NCI-H69 (cell line): ENCODE data around the gene TRIM56.
"Not testable (repeated sequence)": the region's sequence is repeated elsewhere in the genome, so short reads cannot be mapped to it uniquely, and the experiment has no call there.

Source experiments
- DNase-seq: peaks from one replicate; lab custom pipeline; 2025; lab: John Stamatoyannopoulos, UW

TRIM56 gene

DNA sequence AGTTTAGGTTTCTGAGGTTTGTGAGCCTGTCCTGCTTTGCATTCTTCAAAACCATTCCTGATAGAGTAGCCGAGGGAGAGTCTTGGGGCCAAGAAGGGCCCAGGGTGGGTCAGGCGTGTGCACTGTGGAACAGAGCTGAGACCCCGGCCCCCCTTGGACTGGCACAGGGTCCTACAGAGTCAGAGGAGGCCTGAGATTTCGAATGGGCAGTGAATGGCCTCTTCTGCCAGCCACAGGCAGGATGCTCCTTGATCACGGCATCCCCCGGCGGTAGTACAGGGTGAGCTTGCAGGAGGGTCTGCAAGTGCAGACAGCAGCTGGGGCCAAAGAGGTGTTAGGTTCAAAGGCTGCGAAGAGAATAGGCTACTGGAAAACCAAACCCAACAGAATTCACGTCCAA, 4.6 kb downstream of the TRIM56 start:
- DNase-seq, result no peak

DNA sequence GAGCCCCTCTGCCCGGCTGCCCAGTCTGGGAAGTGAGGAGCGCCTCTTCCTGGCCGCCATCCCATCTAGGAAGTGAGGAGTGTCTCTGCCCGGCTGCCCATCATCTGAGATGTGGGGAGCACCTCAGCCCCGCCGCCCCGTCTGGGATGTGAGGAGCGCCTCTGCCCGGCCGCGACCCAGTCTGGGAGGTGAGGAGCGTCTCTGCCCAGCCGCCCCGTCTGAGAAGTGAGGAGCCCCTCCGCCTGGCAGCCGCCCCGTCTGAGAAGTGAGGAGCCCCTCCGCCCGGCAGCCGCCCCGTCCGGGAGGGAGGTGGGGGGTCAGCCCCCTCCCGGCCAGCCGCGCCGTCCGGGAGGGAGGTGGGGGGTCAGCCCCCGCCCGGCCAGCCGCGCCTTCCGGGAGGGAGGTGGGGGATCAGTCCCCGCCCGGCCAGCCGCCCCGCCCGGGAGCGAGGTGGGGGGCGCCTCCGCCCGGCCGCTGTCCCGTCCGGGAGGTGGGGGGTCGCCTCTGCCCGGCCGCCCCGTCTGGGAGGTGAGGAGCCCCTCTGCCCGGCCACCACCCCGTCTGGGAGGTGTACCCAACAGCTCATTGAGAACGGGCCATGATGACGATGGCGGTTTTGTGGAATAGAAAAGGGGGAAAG, 7.1 kb downstream of the TRIM56 start:
- not testable (repeated sequence) for DNase-seq

DNA sequence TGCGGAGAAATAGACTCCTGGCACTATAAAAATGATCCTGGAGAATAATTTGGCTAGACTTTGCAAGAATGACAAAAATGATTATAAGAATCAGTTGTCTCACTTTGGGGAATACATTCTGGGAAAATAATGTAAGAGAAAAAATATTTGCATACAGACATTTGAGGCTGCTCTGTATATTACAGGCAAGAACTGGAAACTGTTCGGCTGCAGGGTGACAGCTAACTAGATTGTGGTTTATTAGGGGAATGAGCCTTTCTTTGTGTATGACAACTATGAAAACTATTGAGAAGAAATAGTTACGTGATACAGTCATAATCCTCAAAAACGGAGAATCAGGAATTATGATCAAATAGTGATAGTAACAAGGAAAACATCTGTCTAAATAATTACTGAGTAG, 8.6 kb downstream of the TRIM56 start:
- DNase-seq, result no peak

DNA sequence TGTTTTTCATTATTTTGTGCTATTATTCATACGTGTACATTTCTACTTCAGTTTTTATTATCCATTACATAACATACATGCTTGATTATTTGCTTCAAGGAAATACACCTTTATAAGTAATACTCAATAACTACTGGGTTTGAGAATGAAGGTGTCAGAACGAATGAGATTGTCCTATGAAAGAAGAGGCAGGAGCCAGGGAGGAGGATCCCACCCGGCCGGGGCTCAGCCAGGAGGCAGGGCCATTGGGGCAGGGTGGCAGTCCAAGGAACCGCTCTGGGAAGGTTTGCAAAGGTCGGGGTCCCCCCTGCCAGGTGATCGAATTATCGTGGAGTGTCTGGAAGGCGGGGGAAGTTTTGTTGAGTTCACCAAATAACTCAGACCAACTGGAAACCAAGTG, 9.1 kb downstream of the TRIM56 start:
- DNase-seq, result no peak

DNA sequence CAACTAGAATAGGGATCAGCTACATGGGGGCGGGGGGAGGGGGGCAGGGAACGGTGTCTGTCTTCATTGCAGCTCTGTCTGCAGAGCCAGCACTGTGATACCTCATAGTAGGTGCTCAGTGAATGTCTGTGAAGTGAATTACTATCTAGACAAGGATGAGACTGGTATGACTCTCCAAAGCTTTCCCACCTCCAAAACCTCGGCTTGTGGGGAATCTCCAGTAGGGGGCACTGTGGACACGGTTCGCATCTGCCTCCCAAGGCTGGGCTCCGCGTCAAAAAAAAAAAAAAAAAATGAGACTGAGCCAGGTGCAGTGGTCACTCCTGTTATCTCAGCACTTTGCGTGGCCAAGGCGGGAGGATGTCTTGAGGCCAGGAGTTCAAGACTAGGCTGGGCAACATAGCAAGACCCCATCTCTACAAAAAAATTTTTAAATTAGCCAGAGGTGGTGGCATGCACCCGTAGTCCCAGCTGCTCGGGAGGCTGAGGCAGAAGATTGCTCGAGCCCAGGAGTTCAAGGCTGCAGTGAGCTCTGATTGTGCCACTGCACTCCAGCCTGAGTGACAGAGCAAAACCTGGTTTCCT, 9.6 kb downstream of the TRIM56 start:
- peak; percentile 59 for DNase-seq

DNA sequence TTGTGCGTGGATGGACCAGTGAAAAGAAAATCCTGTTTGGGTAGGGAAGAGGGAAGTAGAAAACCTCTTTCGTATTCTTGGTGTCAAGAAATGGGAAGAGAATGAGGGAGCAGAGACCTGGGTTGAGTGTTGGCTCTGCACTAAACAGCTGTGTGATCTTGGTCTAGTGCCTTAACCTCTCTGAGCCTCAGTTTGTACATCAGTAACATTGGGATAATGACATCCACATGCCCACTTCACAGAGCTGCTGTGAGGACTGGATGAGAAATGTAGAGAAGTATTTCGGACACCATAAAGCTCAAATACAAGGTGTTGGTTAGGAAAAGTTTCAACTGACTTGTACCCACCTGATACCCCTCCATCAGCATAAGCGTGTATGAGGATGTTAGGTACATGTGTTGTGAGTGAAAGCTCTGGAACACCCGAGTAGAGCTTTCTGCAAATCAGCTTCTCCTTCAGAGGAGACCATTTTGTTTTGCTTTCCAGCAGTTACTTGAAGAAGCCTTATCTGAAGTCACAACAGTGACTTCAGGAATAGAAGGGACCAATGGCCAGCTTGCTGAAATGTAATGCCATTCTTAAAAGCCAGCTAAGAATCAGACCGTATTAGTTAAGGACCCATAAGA, 11.2 kb downstream of the TRIM56 start:
- no peak for DNase-seq

DNA sequence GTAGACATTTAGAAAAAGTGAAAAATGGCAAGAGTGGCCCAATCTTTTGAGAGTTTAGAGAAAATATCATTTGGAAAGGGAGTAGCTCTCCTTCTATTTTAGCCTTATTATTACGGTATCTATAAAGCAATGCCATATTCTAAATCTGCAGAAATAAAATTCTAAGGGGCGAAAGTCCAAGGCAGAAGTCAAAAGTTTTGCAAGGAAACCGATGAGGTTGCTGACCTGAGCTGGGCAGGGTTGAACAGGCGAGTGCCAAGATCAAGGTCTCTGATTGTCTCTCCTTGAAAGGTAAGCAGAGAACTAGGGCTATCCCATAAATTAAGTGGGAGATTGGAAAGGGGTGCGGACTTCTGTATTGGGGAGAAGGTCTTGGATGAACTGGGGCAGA, 11.7 kb downstream of the TRIM56 start:
- no peak for DNase-seq

DNA sequence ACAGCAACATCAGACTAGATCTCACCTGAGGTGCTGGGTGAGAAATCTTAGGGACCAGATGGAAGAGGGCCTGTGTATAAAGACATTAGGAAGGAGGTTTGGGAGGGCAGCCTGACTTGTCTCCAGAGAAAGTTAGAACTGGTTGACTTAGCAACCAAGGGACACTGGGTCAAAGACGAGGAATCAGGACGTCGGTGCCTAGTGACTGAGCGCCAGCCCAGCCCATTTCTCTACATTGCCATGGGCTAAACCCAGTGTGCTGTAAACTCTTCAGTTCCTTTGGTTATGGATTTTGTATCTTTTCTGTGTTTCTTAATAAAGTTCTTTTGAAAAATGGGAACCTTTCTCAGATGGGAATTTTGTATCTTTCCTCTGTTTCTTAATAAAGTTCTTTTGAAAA, 12.3 kb downstream of the TRIM56 start:
- DNase-seq, result no peak

DNA sequence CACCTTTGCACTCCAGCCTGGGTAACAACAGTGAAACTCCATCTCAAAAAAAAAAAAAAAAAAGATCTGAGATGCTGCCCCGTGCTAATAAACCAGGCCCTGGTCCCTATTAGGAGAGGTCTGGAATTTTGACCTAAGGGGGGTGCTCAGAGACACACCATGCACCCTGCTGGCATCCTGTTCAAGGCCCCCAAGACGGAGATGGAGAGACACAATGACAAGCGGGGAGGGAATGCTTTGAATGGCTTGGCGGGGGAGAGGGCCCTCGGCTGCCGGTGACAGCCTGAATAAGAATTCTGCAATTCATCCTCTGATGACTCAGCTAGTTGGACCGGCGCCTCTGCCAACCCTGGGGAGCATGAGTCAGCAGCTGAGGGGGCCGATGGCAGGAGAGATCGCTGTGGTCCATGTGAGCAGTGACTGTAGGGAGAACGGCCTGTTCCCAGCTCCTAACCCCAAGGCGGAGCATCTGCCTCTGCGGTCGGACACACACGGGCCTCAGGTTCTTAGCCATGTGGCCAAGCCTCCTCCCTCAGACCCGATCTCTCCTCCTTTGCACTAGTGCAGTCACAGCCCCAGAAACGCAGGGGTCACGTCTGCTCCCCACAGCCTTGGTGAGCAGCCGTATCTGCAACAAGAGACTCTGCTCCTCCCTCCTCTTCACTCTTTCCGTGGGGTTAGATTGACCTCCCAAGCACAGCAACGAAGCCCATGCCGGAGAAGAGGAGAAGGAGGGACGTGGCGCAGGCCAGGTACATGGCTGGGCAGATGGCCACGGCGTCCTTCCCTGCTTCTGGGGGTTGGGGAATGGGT, 14.9 kb downstream of the TRIM56 start:
- peak; percentile 73 for DNase-seq

DNA sequence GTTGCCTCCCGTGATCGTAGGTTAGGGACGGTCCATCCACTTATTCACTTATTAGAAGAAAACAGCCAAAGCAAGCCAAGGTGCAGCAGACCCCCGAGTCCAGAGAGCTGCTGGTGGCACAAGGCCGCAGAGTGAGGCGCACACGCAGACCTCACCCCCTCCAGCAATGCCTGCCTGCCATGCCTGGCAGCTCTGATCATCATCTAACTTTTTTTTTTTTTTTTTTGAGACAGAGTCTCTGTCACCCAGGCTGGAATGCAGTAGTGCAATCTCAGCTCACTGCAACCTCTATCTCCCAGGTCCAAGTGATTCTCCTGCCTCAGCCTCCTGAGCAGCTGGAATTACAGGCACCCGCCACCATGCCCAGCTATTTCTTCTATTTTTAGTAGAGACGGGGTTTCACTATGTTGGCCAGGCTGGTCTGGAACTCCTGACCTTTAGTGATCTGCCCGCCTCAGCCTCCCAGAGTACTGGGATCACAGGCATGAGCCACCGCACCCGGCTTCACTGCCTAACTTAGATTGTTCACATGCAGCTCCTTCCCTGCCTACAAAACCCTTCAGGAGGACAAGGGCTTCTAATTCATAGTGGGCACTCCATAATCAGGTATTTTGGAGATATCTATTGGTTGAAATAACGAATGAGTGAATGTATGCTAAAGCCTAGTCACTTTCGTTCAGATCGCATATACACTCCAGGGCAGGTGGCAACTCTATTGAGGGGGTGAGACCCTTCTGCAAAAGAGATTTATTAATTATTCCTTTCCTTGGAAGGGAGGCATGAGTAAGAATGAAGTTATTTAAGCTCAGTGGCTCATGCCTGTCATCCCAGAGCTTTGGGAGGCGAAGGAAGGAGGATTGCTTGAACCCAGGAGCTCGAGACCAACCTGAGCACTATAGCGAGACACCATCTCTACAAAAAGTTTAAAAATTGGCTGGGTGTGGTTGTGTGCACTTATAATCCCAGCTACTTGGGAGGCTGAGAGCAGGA, 15.9 kb downstream of the TRIM56 start:
- DNase-seq, result no peak

DNA sequence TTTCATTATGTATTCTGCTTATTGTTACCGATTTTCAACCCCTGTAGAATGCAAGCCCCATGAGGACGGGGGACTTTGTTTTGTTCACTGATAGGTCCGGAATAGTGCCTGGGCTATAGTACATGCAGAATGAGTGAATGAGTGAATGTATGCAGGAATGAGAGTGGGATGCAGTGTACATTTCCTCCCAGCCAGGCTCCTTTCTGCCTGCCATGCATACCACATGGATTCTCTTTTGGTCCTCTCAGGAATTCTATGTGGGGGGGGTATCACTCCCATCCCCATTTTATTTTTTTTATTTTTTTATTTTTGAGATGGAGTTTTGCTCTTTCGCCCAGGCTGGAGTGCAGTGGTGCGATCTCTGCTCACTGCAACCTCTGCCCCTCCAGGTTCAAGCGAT, 16.7 kb downstream of the TRIM56 start:
- DNase-seq, result no peak

DNA sequence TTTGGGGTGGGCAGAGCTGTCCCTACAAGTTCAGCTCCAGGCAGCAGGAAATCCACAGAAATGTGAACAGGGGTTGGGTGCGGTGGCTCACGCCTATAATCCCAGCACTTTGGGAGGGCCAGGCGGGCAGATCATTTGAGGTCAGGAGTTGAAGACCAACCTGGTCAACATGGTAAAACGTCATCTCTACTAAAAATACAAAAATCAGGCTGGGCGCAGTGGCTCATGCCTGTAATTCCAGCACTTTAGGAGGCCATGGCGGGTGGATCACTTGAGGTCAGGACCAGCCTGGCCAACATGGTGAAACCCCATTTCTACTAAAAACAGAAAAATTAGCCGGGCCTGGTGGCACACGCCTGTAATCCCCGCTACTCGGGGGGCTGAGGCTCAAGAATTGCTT, 18.4 kb downstream of the TRIM56 start:
- DNase-seq, result not testable (repeated sequence)

DNA sequence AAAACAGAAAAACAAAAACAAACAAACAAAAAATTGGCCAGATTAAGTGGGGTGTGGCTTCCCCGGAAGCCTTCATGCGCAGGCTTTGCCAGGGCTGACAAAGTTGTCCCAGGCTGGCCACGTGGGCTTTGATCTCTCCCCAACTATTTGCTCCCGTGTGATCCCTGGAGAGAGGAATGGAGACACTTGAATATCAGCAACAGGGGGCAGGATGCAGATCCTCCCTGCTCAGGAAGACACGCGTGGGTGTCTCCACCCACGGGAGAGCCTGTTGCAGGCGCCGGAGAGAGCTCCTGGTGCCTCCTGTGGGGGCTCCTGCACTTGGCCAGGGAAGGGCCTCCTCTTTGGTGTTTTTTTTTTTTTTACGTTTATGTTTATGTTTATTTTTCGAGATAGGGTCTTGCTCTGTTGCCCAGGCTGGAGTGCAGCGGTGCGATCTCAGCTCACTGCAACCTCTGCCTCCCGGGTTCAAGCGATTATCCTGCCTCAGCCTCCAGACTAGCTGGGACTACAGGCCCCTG, 19.0 kb downstream of the TRIM56 start:
- DNase-seq, result no peak

DNA sequence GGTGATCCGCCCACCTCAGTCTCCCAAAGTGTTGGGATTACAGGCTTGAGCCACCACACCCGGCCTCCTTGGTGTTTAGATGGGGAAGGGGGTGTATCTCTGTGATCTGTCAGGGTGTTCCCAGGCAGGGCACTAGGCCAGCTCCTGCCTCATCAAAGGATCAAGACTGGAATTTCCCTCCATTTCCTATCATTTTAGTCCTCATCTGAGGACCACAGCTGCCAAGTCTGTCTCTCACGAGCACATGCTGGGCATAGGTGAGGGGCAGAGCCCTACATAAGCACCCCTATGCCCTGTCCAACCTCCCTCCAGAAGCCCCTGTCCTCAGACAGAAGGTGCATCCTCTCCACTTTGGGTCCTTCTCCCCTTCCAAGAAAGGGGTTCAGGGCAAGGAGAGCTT, 19.5 kb downstream of the TRIM56 start:
- no peak for DNase-seq

DNA sequence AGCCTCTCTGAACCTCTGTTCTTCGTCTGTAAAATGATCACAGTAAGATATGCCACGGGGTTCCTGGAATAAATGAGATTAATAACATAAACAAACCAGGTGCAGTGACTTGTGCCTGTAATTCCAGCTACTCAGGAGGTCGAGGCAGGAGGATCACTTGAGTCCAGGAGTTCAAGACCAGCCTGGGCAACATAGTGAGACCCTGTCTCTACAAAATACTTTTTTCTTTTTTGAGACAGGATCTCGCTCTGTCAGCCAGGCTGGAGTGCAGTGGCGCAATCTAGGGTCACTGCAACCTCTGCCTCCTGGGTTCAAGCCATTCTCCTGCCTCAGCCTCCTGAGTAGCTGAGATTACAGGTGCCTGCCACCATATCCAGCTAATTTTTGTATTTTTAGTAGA, 20.0 kb downstream of the TRIM56 start:
- DNase-seq, result not testable (repeated sequence)

DNA sequence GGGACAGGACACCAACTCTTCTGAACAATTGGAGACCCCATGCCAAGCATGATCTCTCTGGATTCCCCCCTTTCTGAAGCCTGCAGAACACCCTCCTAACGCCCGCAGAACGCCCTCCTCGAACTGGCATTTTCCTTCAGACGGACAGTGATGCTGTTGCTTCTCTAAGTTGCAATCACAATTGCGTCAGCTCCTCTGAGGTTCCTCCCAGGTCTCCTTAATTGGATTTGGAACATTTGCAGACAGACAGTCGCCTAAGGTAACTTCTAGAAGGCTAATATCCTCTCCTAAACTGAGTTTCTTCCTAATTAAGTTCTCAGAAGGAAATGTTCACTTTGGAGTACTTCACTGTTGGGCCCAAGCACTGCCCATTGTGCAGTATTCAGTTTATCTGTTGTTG, 21.1 kb downstream of the TRIM56 start:
- DNase-seq, result no peak

DNA sequence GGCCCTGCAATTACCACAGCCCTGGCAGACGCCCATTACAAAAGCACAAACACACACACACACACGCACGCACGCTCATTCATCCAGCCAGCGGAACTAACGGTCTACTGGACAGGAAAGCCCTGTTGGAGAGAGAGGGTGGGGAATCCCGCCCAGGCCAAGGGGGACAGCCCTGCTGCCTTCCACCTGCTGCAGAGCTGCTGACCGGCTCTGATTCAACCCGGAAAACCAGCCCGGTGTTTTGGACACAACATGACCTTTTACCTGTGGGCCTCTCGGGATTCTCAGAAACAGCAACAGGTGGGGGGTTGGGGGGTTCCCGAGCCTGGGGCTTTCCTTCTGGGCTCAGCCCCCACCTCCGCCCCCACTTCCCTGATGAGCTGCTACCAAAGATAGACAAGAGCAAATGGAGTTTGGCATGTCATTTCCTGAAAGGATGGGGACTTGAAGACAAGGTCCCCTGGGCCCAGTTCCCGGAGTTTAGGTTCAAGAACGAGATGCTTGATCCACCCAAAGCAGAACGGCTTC, 23.1 kb downstream of the TRIM56 start:
- DNase-seq, result peak; percentile 41

DNA sequence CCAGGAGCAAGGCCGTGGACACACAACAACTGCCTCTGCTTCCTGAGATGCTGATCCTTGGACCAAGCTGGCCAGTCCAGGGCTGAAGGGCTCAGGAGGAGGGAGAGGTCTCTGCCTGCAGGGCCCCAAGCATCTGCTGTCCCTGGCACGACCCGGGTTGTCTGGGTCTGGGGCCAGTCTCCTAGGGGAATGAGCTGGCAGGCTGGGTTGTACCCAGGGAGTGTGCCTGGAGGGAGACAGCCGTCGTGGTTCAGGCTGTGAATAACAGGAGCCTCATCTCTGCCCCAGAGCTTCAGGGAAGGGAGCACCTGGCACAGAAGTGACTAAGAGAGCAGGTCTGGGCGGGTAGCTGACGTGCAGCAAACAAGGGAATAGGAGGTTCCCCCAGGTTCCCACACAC, 23.7 kb downstream of the TRIM56 start:
- DNase-seq, result no peak

DNA sequence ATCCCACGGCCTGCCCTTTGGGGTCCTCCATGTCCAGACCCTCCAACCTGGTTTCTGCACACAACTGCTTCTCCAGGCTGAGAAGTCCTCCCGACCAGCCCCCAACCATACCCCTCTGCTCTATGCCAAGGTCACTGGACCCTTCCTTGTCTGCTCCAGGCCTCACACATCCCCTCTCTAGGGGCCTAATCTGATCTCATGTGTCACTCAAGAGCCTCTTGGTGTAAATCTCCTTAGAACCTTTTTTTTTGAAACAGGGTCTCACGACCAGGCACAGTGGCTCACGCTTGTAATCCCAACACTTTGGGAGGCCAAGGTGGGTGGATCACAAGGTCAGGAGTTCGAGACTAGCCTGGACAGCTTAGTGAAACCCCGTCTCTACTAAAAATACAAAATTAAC, 24.1 kb downstream of the TRIM56 start:
- DNase-seq, result no peak

DNA sequence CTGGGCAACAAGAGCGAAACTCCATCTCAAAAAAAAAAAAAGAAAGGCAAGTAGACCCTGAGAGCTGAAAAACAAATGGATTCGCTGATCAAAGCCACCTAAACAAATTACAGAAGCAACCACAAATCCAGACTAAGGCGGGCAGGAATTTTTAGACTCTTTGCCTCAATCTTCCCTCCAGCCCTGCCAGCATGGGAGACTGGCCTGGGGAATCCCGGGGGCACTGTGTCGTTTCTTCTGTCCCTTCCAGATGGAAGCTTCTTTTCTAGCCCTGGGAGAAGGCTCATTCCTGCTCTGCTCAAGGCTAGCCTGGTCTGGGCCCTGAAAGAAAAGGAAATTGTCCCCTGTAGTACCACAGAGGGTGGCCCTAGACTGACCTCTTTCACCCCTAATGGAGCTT, 26.0 kb downstream of the TRIM56 start:
- DNase-seq, result no peak

DNA sequence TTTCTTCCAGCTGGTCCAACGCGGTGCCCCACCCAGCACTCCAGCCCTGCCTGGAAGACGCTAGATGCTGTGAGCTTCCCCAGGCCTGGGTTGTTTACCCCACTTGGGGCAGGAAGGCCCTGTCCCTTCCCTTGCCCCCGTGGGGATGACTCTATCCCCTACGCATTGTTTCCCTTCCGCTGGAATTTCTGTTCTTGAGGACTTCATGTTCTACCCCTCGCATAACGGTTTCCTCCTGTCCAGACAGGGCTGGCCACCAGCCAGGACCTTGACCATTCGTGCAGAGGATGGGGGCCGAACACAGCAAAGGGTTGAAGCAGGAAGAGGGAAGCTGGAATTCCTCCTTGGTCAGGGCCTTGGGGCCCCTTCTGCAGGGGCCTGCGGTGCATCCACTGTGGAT, 27.0 kb downstream of the TRIM56 start:
- DNase-seq, result no peak
